GM18951 (cell line): ENCODE measurements around the gene TMEM271.

ENCODE experiments used
- POLR2A ChIP-seq: IDR thresholded peaks from 4 replicates; pipeline ENCODE4 v1.6.1; 2011; ENCODE audit warnings: mild to moderate bottlenecking; ENCODE audit not compliant: insufficient read length, insufficient read depth; ENCODE audit errors: extremely low read depth
- in situ Hi-C: fragments of 300-500 bp; cut with MboI; formaldehyde crosslinking; loops from one replicate; pipeline ENCODE4 v1.12.0; 2022; ENCODE audit warnings: low sequenced_read_pairs, mixed read lengths, inconsistent platforms; ENCODE audit not compliant: unreplicated experiment

The TMEM271 gene

GRCh38 chr4:581753-582361 lies 5.8 kb upstream of the TMEM271 start:
- no peak for TF ChIP-seq POLR2A
- in situ Hi-C loops: no loop called here

GRCh38 chr4:581181-581580 lies 5.1 kb upstream of the TMEM271 start:
- in situ Hi-C loops: no loop called here
- TF ChIP-seq POLR2A: no peak

DNA sequence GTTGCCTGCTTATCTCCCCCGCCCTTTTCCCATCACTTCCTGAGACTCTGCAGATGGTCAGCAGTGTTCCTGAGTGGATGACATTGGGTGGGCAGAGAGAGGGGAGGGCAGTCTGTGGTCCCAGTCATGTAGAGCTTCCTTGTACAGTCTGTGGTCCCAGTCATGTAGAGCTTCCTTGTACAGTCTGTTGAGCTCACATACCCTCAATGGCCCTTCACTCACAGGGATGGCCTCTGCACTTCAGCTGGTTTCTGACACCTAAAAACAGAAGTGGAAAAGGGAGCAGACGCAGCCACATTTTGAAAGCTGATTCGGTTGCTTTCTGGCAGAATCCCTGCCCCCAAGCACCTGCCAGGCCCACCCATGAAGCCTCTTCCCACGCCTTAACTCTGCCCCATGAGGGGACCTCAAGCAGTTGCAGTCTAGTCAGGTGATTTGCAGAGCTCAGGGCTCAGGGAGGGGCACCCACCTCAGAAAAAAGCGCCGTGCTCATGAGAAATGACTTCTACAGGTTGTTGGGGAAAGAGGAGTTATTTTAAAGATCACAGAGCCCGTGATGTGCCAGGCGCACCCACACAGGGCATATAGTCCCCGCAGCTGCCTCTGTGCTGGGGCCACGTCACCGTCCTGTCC lies 3.6 kb upstream of the TMEM271 start:
- in situ Hi-C loops: no loop called here

GRCh38 chr4:578451-579443 lies 2.7 kb upstream of the TMEM271 start:
- in situ Hi-C loops: no loop called here
- TF ChIP-seq POLR2A: no peak

More for the DNA sequence above, 3.6 kb upstream of the TMEM271 start:
- TF ChIP-seq POLR2A: no peak

DNA sequence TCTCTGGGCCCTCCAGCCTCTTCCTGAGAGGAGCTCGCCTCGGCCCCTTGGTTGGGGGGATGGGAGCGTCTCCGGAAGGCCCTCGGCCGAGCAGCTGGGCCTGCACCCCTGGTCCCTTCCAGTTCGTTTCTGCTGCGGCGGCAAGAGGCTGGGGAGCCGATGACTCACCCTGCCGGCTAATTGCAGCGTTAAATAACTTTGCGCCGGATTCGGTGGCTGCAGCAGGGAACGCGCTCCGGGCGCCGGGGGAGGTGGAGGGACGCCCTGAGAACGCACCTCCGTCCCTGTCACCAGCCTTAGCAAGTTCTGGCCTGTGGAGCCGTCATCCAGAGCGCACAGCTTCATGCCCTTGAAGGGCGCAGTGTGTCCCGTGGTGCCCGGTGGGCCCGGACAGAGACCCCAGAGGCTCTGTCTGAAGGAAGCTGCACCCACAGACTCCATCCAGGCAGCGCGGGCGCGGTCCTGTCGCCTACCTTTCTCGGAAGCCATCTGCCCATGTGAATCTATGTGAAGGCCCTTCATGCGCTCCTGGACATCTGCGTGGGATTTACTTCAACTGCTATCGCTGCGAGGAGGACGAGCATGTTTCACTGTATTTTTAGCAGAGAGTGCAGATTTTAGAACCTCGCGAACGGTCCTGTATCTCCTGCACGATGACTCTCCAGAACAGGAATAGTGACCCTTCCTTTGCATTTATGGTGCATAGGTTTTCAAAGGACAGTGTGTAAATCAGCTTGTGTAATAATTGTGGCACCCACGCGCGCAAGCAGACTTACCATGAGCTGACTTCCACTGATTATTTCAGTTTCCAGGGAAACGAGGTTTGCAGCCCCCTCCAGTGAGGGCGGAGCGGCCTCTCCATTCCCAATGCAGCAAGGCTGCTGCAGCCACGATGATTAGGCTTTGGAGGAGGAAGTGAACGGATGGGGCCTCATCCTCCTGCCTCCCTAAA lies 1.7 kb upstream of the TMEM271 start:
- TF ChIP-seq POLR2A: no peak
- in situ Hi-C loops: no loop called here

DNA sequence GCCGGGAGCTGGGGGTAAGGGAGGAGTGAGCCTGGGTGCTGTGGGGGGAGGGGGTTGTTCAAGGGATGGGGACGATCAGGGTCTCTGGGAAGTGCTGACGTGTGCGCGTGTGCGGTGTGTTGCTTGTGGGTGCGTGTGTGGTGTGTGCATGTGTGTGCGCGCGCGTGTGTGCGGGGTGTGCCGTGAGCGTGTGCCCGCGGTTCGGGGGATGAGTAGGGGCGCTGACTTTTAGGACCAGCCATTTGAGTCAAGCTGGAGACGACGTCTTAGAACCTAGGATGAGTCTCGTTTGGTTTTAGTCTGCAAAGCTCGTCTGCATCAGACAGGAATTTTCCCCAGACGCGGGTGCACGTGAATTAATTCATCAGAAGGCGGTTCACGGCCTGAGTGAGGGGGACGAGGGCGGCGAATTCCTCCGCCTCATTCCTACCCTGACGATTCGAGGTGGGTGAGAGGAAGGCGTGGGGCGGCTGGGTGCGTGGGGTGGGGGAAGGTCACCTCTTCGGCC lies 950 bp upstream of the TMEM271 start:
- no peak for TF ChIP-seq POLR2A
- in situ Hi-C loops: no loop called here

- in situ Hi-C loops: no loop called here
- TF ChIP-seq POLR2A: no peak
Observed at GRCh38 chr4:575281-576141, 584 bp downstream of the TMEM271 start.

GRCh38 chr4:574346-575161 lies 1.5 kb downstream of the TMEM271 start:
- TF ChIP-seq POLR2A: no peak

DNA sequence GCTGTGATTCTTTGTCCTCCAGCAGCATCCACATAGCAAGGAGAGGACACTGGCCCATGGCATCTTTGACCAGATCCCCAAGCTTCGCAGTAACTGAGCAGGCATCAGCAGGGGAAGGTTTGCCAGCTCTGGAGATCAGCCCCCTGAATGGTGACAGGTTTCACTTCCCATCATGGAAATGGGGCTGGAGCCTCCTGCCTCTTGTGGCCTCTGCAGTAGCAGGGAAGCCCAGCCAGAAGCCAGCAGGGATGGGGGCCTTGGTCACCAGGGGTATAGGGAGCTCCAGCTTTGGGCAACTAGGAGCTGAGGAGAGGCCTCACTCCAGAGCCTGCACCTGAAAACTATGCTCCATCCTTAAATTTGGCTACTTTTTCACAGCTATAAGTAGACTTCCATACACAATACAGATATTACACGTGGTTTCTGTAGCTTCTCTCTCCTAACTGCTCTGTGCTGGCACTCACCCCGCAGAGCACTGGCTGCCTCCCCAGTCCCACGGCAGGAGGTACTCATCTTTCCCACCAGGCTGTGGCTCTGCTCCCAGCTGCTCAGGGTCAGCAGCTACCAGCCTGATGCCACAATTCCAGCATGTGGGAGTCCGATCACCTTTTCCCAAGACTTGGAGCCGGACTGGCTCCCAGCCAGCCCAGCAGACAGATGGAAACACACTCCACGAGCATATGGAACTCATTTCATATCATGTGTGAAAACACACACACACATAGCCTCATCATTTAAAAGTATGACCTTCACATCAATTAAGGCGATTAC lies 2.8 kb downstream of the TMEM271 start:
- in situ Hi-C loops: no loop called here
- TF ChIP-seq POLR2A: no peak

More at GRCh38 chr4:574346-575161, 1.5 kb downstream of the TMEM271 start:
- in situ Hi-C loops: no loop called here

DNA sequence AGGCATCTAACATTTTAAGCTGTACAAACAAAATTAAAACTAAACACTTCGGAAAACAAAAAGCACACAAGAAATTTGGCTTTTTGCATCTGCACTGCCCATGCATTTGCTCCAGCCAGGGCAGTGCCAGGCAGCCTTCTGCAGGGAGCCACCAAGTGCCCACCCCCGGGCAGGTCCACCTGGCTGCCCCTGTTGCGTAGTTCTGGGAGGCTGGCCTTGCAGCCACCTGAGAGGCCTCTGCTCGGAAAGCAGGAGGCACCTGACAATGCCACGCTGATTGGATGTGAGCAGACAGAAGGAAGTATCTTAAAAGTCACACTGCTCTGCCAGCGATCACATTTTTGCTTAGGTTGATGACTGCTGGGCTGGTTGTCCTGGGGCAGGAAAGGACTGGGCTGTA lies 3.5 kb downstream of the TMEM271 start:
- TF ChIP-seq POLR2A: no peak
- in situ Hi-C loops: no loop called here
